SK-N-SH (cell line): ENCODE data around the gene S100A2. TPM values are rescaled to one million over a fixed set of nuclear protein-coding genes. Genes with fewer than 3 reads are reported as not detected.
"Not testable (repeated sequence)": the region's sequence is repeated elsewhere in the genome, so short reads cannot be mapped to it uniquely, and the experiment has no call there.

Source experiments
- CTCF ChIA-PET: fragments of 300-600, 350-600 bp; formaldehyde crosslinking; extraction: SDS; loops from one replicate; lab custom pipeline; 2021; lab: Yijun Ruan, JAX
- POLR2A ChIA-PET: fragments of 350-600 bp; sonication (Branson Sonifier 250); formaldehyde crosslinking; extraction: SDS; loops from one replicate; lab custom pipeline; 2020; ENCODE audit warnings: antibody characterized with exemption, inconsistent platforms; lab: Yijun Ruan, JAX
- DNase-seq: peaks from one replicate; pipeline ENCODE4 v3.0.0; 2012
- H2AFZ ChIP-seq: fragments of 200-600 bp; sonication (generic); 2 replicates; pipeline ENCODE4 v1.8.1; 2016; ENCODE audit warnings: antibody characterized with exemption, mild to moderate bottlenecking, low read depth
- H3F3A ChIP-seq: fragments of 200-600 bp; sonication (generic); replicated peaks from 2 replicates; pipeline ENCODE3; 2016; ENCODE audit warnings: antibody characterized with exemption, mild to moderate bottlenecking; ENCODE audit not compliant: insufficient read depth
- H3K27ac ChIP-seq, 2 experiments: fragments of 200-500 bp in 1 of 2; fragments of 200-600 bp in 1 of 2; sonication (Bioruptor generic) in 1 of 2; sonication (generic), shearing (Covaris generic) in 1 of 2; 2 replicates each; pipeline versions ENCODE4 v1.5.1 to v1.6.1; 2014 to 2016; ENCODE audit warnings: low read depth in 2 of 2, inconsistent platforms in 1 of 2, low read length in 1 of 2, mild to moderate bottlenecking in 1 of 2, mixed read lengths in 1 of 2
- H3K27me3 ChIP-seq: fragments of 200-600 bp; sonication (generic), shearing (Covaris generic); 2 replicates; pipeline ENCODE4 v1.6.1; 2016; ENCODE audit warnings: mixed run types; ENCODE audit not compliant: insufficient read depth
- H3K36me3 ChIP-seq, 2 experiments: fragments of 200-500 bp in 1 of 2; fragments of 200-600 bp in 1 of 2; sonication (Bioruptor generic) in 1 of 2; sonication (generic) in 1 of 2; replicated peaks in 1 of 2; 2 replicates each; pipeline versions ENCODE3 to v1.5.1; 2014 to 2016; ENCODE audit warnings: low read length in 1 of 2, mild to moderate bottlenecking in 1 of 2; ENCODE audit not compliant: insufficient read depth in 2 of 2, control insufficient read depth in 1 of 2
- H3K4me1 ChIP-seq, 2 experiments: fragments of 200-500 bp in 1 of 2; fragments of 200-600 bp in 1 of 2; sonication (Bioruptor generic) in 1 of 2; sonication (generic), shearing (Covaris generic) in 1 of 2; 2 replicates each; pipeline versions ENCODE4 v1.5.1 to v1.6.1; 2014 to 2016; ENCODE audit warnings: low read depth in 1 of 2, low read length in 1 of 2, mixed run types in 1 of 2; ENCODE audit not compliant: insufficient read depth in 2 of 2, control insufficient read depth in 1 of 2
- H3K4me2 ChIP-seq: fragments of 200-600 bp; sonication (generic), shearing (Covaris generic); 2 replicates; pipeline ENCODE4 v1.6.1; 2017; ENCODE audit warnings: mixed run types
- H3K4me3 ChIP-seq, 2 experiments: fragments of 200-500 bp in 1 of 2; fragments of 200-600 bp in 1 of 2; sonication (Bioruptor generic) in 1 of 2; sonication (generic), shearing (Covaris generic) in 1 of 2; 2 replicates each; pipeline versions ENCODE4 v1.5.1 to v1.8.1; 2014 to 2016; ENCODE audit warnings: low read depth in 2 of 2, inconsistent platforms in 1 of 2, low read length in 1 of 2, mild to moderate bottlenecking in 1 of 2, mixed read lengths in 1 of 2, moderate library complexity in 1 of 2
- H3K79me2 ChIP-seq: fragments of 200-600 bp; sonication (generic); 2 replicates; pipeline ENCODE4 v1.8.1; 2017; ENCODE audit warnings: mild to moderate bottlenecking; ENCODE audit not compliant: insufficient read depth
- H3K9ac ChIP-seq: fragments of 200-600 bp; sonication (generic); 2 replicates; pipeline ENCODE4 v1.6.1; 2017; ENCODE audit warnings: mixed run types
- H3K9me2 ChIP-seq: fragments of 200-600 bp; sonication (generic); 2 replicates; pipeline ENCODE4 v1.6.1; 2017; ENCODE audit warnings: mixed run types
- H3K9me3 ChIP-seq: fragments of 200-600 bp; sonication (generic); 2 replicates; pipeline ENCODE4 v1.6.1; 2017; ENCODE audit warnings: mixed run types, mild to moderate bottlenecking, moderate library complexity
- H4K20me1 ChIP-seq: fragments of 200-600 bp; sonication (generic); 2 replicates; pipeline ENCODE4 v1.6.1; 2017; ENCODE audit warnings: mild to moderate bottlenecking, mixed run types; ENCODE audit not compliant: insufficient read depth
- CHD2 ChIP-seq: fragments of 150-350 bp; IDR thresholded peaks from 2 replicates; pipeline ENCODE4 v1.6.1; 2018; ENCODE audit warnings: low read length; ENCODE audit not compliant: partially characterized antibody
- EP300 ChIP-seq, 2 experiments: IDR thresholded peaks; 2 replicates each; pipeline versions ENCODE4 v1.4.0 to v1.6.1; 2012; ENCODE audit warnings: borderline replicate concordance in 1 of 2, low read depth in 1 of 2, low read length in 1 of 2
- FOSL2 ChIP-seq: IDR thresholded peaks from 2 replicates; pipeline ENCODE4 v1.4.0; 2012; ENCODE audit warnings: low read depth, mild to moderate bottlenecking, moderate library complexity, borderline replicate concordance
- FOXJ3 ChIP-seq: sonication (generic); formaldehyde crosslinking; IDR thresholded peaks from 2 replicates; pipeline ENCODE4 v1.5.1; 2020; ENCODE audit warnings: mild to moderate bottlenecking, missing genetic modification reagents
- FOXM1 ChIP-seq: IDR thresholded peaks from 2 replicates; pipeline ENCODE4 v1.4.0; 2012; ENCODE audit warnings: low read depth, mild to moderate bottlenecking
- GATA2 ChIP-seq: sonication (generic); formaldehyde crosslinking; IDR thresholded peaks from 2 replicates; pipeline ENCODE4 v1.5.0; 2020; ENCODE audit warnings: mild to moderate bottlenecking, missing genetic modification reagents
- MXI1 ChIP-seq: IDR thresholded peaks from 2 replicates; pipeline ENCODE4 v1.6.1; 2012; ENCODE audit warnings: mild to moderate bottlenecking, low read depth, low read length, improper control_type of control experiment
- NRF1 ChIP-seq: IDR thresholded peaks from 2 replicates; pipeline ENCODE4 v1.6.1; 2012; ENCODE audit warnings: low read depth, mild to moderate bottlenecking, low read length
- TCF12 ChIP-seq: IDR thresholded peaks from 2 replicates; pipeline ENCODE4 v1.4.0; 2012
- YY1 ChIP-seq: IDR thresholded peaks from 2 replicates; pipeline ENCODE4 v1.4.0; 2012; ENCODE audit warnings: low read depth, mild to moderate bottlenecking
- WGBS: methylation state at CpG from one replicate; pipeline ENCODE4 v1.1.6; 2017; ENCODE audit warnings: low lambda C conversion rate; 5-methylcytosine and 5-hydroxymethylcytosine counted together
- polyA plus RNA-seq, 3 experiments: library from polyadenylated mRNA; depleted of rRNA; stranded (reverse); fragments of >200 nt; gene quantifications; 2 replicates each; pipeline ENCODE4 v1.2.3, GENCODE V29; 2012
- TF ChIP-seq, protein P1 (sequence below): IDR thresholded peaks from 2 replicates; pipeline ENCODE4 v1.4.0; 2012; ENCODE audit warnings: low read depth
- TF ChIP-seq, protein P2 (sequence below): IDR thresholded peaks from 2 replicates; pipeline ENCODE4 v1.4.0; 2012; ENCODE audit warnings: low read depth, borderline replicate concordance

Gene S100A2
- polyA plus RNA-seq, 1 of the 3 experiments (the other 2 are of a cell fraction) = 31.4 TPM

DNA sequence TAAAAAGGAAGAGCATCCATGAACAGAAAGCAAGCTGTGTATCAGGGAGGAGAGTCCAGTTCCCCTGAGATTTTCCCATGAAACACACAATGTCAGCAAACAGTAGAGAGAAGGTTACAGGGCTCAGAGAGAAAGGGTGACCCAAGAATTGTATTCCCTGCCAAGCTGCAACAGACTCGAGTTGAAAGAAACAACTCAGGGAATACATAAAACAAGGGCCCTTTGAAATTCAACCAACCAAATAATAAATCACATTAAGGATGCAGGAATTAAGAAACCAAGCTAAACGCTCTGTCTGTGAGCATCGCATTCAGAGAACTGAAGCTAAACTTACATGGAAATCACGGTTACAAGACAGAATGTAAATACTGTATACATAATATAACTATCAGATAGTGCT is 27.1 kb upstream of the S100A2 start:
- Histone ChIP-seq H3K4me1 (no peaks in the 10 kb centered on the region), H3K4me2 (no peak overlapping the region), H3F3A (peaks cover 6% of the 10 kb centered on the region), H3K9me2 (no peaks in the 10 kb centered on the region), H3K27ac (no peak overlapping the region), H3K9me3 (no peaks in the 10 kb centered on the region), H3K36me3 (no peaks in the 10 kb centered on the region), H2AFZ (no peak overlapping the region), H3K79me2 (no peaks in the 10 kb centered on the region), H3K4me3 (no peak overlapping the region), H4K20me1 (no peaks in the 10 kb centered on the region), H3K9ac (no peak overlapping the region), H3K27me3 (no peaks in the 10 kb centered on the region)
- ChIA-PET POLR2A (no interaction called here), CTCF (interaction anchor here (0.7 to 1.2 kb wide), 6 partner anchors 21 to 97 kb away, joined by 3 to 5 read pairs (median 4); no protein-coding TSS in a partner anchor)
- WGBS = 76% methylated on average over 4 of the region's 4 CpGs
- no peak for DNase-seq
- TF ChIP-seq TCF12 = no peak
- no peak for TF ChIP-seq MXI1
- TF ChIP-seq FOXM1 = no peak
- no peak for TF ChIP-seq FOSL2
- no peak for TF ChIP-seq CHD2
- TF ChIP-seq FOXJ3 (CRISPR knock-in tag) = no peak
- no peak for TF ChIP-seq GATA2 (CRISPR knock-in tag)
- TF ChIP-seq, protein P1, sequence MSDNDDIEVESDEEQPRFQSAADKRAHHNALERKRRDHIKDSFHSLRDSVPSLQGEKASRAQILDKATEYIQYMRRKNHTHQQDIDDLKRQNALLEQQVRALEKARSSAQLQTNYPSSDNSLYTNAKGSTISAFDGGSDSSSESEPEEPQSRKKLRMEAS = no peak
- no peak for TF ChIP-seq EP300 (IDR thresholded peaks at IDR 0.05; ENCODE audit: borderline replicate concordance in 1 of 2, low read depth in 1 of 2, low read length in 1 of 2)
- TF ChIP-seq, protein P2, sequence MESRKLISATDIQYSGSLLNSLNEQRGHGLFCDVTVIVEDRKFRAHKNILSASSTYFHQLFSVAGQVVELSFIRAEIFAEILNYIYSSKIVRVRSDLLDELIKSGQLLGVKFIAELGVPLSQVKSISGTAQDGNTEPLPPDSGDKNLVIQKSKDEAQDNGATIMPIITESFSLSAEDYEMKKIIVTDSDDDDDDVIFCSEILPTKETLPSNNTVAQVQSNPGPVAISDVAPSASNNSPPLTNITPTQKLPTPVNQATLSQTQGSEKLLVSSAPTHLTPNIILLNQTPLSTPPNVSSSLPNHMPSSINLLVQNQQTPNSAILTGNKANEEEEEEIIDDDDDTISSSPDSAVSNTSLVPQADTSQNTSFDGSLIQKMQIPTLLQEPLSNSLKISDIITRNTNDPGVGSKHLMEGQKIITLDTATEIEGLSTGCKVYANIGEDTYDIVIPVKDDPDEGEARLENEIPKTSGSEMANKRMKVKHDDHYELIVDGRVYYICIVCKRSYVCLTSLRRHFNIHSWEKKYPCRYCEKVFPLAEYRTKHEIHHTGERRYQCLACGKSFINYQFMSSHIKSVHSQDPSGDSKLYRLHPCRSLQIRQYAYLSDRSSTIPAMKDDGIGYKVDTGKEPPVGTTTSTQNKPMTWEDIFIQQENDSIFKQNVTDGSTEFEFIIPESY = no peak
- no peak for TF ChIP-seq NRF1

- 86% methylated on average over 2 of the region's 2 CpGs for WGBS
Observed at GRCh38 chr1:153588482-153588881, 22.8 kb upstream of the S100A2 start.

DNA sequence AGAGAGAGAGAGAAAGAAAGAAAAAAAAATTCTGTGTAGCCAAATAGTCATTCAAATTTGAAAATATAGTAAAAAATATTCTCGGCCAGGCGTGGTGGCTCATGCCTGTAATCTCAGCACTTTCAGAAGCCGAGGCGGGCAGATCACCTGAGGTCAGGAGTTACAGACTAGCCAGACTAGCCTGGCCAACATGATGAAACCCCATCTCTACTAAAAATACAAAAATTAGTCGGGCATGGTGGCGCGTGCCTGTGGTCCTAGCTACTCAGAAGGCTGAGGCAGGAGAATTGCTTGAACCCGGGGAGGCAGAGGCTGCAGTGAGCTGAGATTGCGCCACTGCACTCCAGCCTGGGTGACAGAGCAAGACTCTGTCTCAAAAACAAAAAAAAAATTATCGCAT is 22.4 kb upstream of the S100A2 start:
- WGBS = 91% methylated on average over 10 of the region's 10 CpGs
- H2AFZ ChIP-seq, H3K9me3 ChIP-seq, H4K20me1 ChIP-seq, H3K9me2 ChIP-seq, H3K79me2 ChIP-seq, DNase-seq, POLR2A ChIA-PET, H3K4me2 ChIP-seq, H3K4me3 ChIP-seq, H3K9ac ChIP-seq, H3F3A ChIP-seq, H3K27ac ChIP-seq, H3K4me1 ChIP-seq, H3K27me3 ChIP-seq, H3K36me3 ChIP-seq: not testable (repeated sequence)
- CTCF ChIA-PET = interaction anchor here (1.0 to 3.3 kb wide), 4 partner anchors 8 to 33 kb away, joined by 3 to 18 read pairs (median 4); no protein-coding TSS in a partner anchor

More at GRCh38 chr1:153588482-153588881, 22.8 kb upstream of the S100A2 start:
- Histone ChIP-seq H3K9ac (no peak overlapping the region), H3K36me3 (no peaks in the 10 kb centered on the region), H3K9me2 (no peaks in the 10 kb centered on the region), H3F3A (peaks cover 2% of the 10 kb centered on the region), H3K4me2 (no peak overlapping the region), H3K4me3 (no peak overlapping the region), H3K9me3 (no peaks in the 10 kb centered on the region), H2AFZ (no peak overlapping the region), H3K27me3 (no peaks in the 10 kb centered on the region), H4K20me1 (no peaks in the 10 kb centered on the region), H3K27ac (no peak overlapping the region), H3K4me1 (peaks cover 0 to 3% of the 10 kb centered on the region in 2 experiments; a peak in 2 of 4 replicates), H3K79me2 (no peaks in the 10 kb centered on the region)
- ChIA-PET CTCF (interaction anchor here (1.0 kb wide), 1 partner anchor 16 kb away, joined by 4 read pairs; no protein-coding TSS in a partner anchor), POLR2A (no interaction called here)
- DNase-seq = no peak
- TF ChIP-seq YY1 = no peak
- no peak for TF ChIP-seq EP300 (IDR thresholded peaks at IDR 0.05; ENCODE audit: borderline replicate concordance in 1 of 2, low read depth in 1 of 2, low read length in 1 of 2)
